ENCODE results near the gene CLSTN2. TPM values are rescaled to one million over a fixed set of nuclear protein-coding genes. Genes with fewer than 3 reads are reported as not detected.

CLSTN2 gene
- total and polyA plus RNA-seq, 2 of the 8 experiments (the other 6 are each of a cell fraction or from before 2014, with no cell fraction given): 0.39 to 0.52 TPM

DNA sequence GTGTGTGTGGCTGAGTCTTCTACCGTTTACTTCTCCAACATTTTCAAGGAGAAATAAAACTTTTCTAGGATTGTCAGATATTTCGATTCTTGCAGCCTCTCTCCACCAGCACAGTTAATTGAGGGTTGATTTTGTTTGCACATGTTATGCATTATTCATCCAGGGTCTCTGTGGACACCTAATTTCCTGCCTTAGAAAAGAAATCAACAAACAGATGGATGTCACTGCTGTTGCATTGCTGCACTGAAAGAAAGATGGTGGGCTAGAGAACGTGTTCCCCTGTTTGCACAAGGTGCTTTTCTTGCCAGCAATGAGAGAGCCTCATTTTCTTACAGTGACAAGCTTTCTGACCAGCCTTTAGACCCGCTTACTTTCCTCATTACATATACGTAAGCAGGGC is 150.0 kb downstream of the CLSTN2 start:
- Histone ChIP-seq H3K79me1 (ENCODE audit: low read depth, low read length) (no peaks in the 10 kb centered on the region), H2BK15ac (ENCODE audit: low read length) (no peak overlapping the region), H3K4me1 (replicated peaks in 1 of 4; ENCODE audit: control insufficient read depth in 3 of 4, insufficient read depth in 4 of 4, low read length in 3 of 4) (no peaks in the 10 kb centered on the region), H2BK12ac (ENCODE audit: low read depth, low read length) (no peak overlapping the region), H3K27ac (ENCODE audit: low read depth, low read length) (no peak overlapping the region), H2BK5ac (ENCODE audit: low read depth, low read length) (no peak overlapping the region), H2BK20ac (ENCODE audit: low read length) (no peak overlapping the region), H3K4me3 (ENCODE audit: extremely low read depth in 1 of 4, insufficient read depth in 2 of 4, low read depth in 3 of 4, low read length in 4 of 4) (no peak overlapping the region), H3K27me3 (replicated peaks in 1 of 4; ENCODE audit: control insufficient read depth in 3 of 4, extremely low read depth in 1 of 4, insufficient read depth in 3 of 4, low read length in 3 of 4) (no peaks in the 10 kb centered on the region), H3K18ac (ENCODE audit: extremely low read depth, low read length) (no peak overlapping the region), H3K9me3 (ENCODE audit: insufficient read depth in 2 of 2, low read depth in 1 of 2, low read length in 1 of 2) (peaks cover 13 to 16% of the 10 kb centered on the region in 2 experiments), H4K8ac (ENCODE audit: extremely low read depth, insufficient read depth, low read length) (no peak overlapping the region), H4K5ac (ENCODE audit: insufficient read length, low read depth, low read length) (no peak overlapping the region), H3K36me3 (ENCODE audit: control insufficient read depth in 2 of 4, insufficient read depth in 4 of 4, low read length in 3 of 4) (no peaks in the 10 kb centered on the region), H2AK5ac (ENCODE audit: low read depth, low read length) (no peak overlapping the region), H3K23me2 (ENCODE audit: low read depth, low read length) (no peaks in the 10 kb centered on the region), H3K4me2 (ENCODE audit: insufficient read depth in 1 of 2, low read depth in 2 of 2, low read length in 2 of 2) (no peak overlapping the region), H2AFZ (ENCODE audit: low read length) (no peak overlapping the region), H3K23ac (ENCODE audit: insufficient read length) (no peak overlapping the region), H3K14ac (ENCODE audit: insufficient read length) (no peak overlapping the region), H3K56ac (replicated peaks; ENCODE audit: insufficient read length, low read depth, low read length) (no peak overlapping the region), H4K20me1 (replicated peaks in 1 of 2; ENCODE audit: control insufficient read depth in 1 of 2, insufficient read depth in 2 of 2, low read length in 2 of 2) (no peaks in the 10 kb centered on the region), H3K9ac (replicated peaks in 1 of 4; ENCODE audit: extremely low read depth in 1 of 4, low read depth in 3 of 4, low read length in 3 of 4) (no peak overlapping the region), H3K4ac (replicated peaks; ENCODE audit: insufficient read length, low read depth, low read length) (no peak overlapping the region), H2BK120ac (replicated peaks; ENCODE audit: low read depth, low read length) (no peak overlapping the region), H4K91ac (replicated peaks; ENCODE audit: insufficient read length, low read length) (no peak overlapping the region), H3K79me2 (ENCODE audit: control insufficient read depth in 1 of 2, insufficient read depth in 2 of 2, low read length in 2 of 2) (no peaks in the 10 kb centered on the region)
- POLR2A ChIA-PET (ENCODE audit: partially characterized antibody): no interaction called here
- DNase-seq (ENCODE audit: low read depth in 1 of 2, low spot score in 2 of 2) (no peak), FAIRE-seq (no peak)
- CTCF ChIA-PET (ENCODE audit: partially characterized antibody): interaction anchor here (1.5 kb wide), 1 partner anchor 11 kb away, joined by 3 read pairs; no protein-coding TSS in a partner anchor
- 91% methylated on average over 5 of the region's 5 CpGs; no CpG with 5 or more reads in 1 of the 2 experiments for WGBS, 2 experiments (ENCODE audit: extremely low coverage in 1 of 2, insufficient coverage in 1 of 2, insufficient read length in 1 of 2, insufficient replicate concordance in 2 of 2, low coverage in 1 of 2, low lambda C conversion rate in 2 of 2, missing lambda C conversion rate in 1 of 2)
- TF ChIP-seq SP4 (IDR thresholded peaks at IDR 0.05; ENCODE audit: low read length): no peak
- no peak for TF ChIP-seq TEAD4 (IDR thresholded peaks at IDR 0.05; ENCODE audit: low read depth, low read length)
- no peak for TF ChIP-seq NRF1 (IDR thresholded peaks at IDR 0.05; ENCODE audit: low read depth, low read length)
- no peak for TF ChIP-seq EGR1 (IDR thresholded peaks at IDR 0.05; ENCODE audit: borderline replicate concordance, low read depth, low read length)
- TF ChIP-seq CHD2 (IDR thresholded peaks at IDR 0.05; ENCODE audit: low read length): no peak
- TF ChIP-seq, protein P1, sequence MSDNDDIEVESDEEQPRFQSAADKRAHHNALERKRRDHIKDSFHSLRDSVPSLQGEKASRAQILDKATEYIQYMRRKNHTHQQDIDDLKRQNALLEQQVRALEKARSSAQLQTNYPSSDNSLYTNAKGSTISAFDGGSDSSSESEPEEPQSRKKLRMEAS (IDR thresholded peaks at IDR 0.05): no peak
- TF ChIP-seq POU5F1 (IDR thresholded peaks at IDR 0.05; ENCODE audit: low read depth, low read length): no peak

Measured in H1 (cell line).